Kidney epithelial cell (primary cell): Measurements from ENCODE around the gene TOX2. TPM values are rescaled to one million over a fixed set of nuclear protein-coding genes. Genes with fewer than 3 reads are reported as not detected.

Experiments
- DNase-seq: peaks from one replicate; pipeline ENCODE4 v3.0.0-alpha.2; 2010; ENCODE audit warnings: low read depth
- H3K27me3 ChIP-seq: 2 replicates; pipeline ENCODE4 v1.6.0; 2011; ENCODE audit warnings: low read length; ENCODE audit not compliant: control insufficient read depth, insufficient read depth
- H3K36me3 ChIP-seq: 2 replicates; pipeline ENCODE4 v1.5.1; 2011; ENCODE audit warnings: low read length; ENCODE audit not compliant: control insufficient read depth, insufficient read depth
- H3K4me3 ChIP-seq: 2 replicates; pipeline ENCODE4 v1.5.1; 2011; ENCODE audit warnings: low read depth, mild to moderate bottlenecking, control low read depth, low read length
- CTCF ChIP-seq: IDR thresholded peaks from 2 replicates; pipeline ENCODE4 v1.5.1; 2011; ENCODE audit warnings: mild to moderate bottlenecking, moderate library complexity, low read length, control low read depth, inconsistent platforms; ENCODE audit not compliant: insufficient read depth, poor library complexity, severe bottlenecking
- total RNA-seq: library from RNA; depleted of rRNA; stranded (reverse); fragments of >200 nt; gene quantifications from 2 replicates; pipeline ENCODE4 v1.2.3, GENCODE V29; 2015

Gene TOX2
- total RNA-seq, 1 donor from 2014 or later = 7.3 TPM

GRCh38 chr20:44002861-44003260 lies 88.2 kb downstream of the TOX2 start:
- DNase-seq = no peak
- TF ChIP-seq CTCF = no peak
- Histone ChIP-seq H3K4me3 (no peak overlapping the region), H3K36me3 (no peaks in the 10 kb centered on the region), H3K27me3 (no peaks in the 10 kb centered on the region)

GRCh38 chr20:44003609-44004008 lies 89.0 kb downstream of the TOX2 start:
- Histone ChIP-seq H3K27me3 (no peaks in the 10 kb centered on the region), H3K36me3 (no peaks in the 10 kb centered on the region), H3K4me3 (no peak overlapping the region)
- TF ChIP-seq CTCF = no peak
- no peak for DNase-seq

- Histone ChIP-seq H3K27me3 (no peaks in the 10 kb centered on the region), H3K4me3 (no peak overlapping the region), H3K36me3 (no peaks in the 10 kb centered on the region)
- TF ChIP-seq CTCF = no peak
- no peak for DNase-seq
Measured at GRCh38 chr20:44004306-44004915, 89.8 kb downstream of the TOX2 start.

GRCh38 chr20:44005661-44006060 lies 91.0 kb downstream of the TOX2 start:
- no peaks in the 10 kb centered on the region for H3K36me3 ChIP-seq
- H3K27me3 ChIP-seq = no peaks in the 10 kb centered on the region
- no peak for TF ChIP-seq CTCF
- no peak for DNase-seq
- H3K4me3 ChIP-seq = no peak overlapping the region

GRCh38 chr20:44006126-44006525 lies 91.5 kb downstream of the TOX2 start:
- Histone ChIP-seq H3K36me3 (no peaks in the 10 kb centered on the region), H3K4me3 (no peak overlapping the region), H3K27me3 (no peaks in the 10 kb centered on the region)
- TF ChIP-seq CTCF = no peak
- no peak for DNase-seq

GRCh38 chr20:44006578-44006977 lies 91.9 kb downstream of the TOX2 start:
- DNase-seq = no peak
- Histone ChIP-seq H3K27me3 (no peaks in the 10 kb centered on the region), H3K36me3 (no peaks in the 10 kb centered on the region), H3K4me3 (no peak overlapping the region)
- no peak for TF ChIP-seq CTCF
